Heart left ventricle (tissue), 13 donors: ENCODE data around the gene FUT8.

Source experiments
- POLR2A ChIP-seq, 2 donors: fragments of 450-650 bp; IDR thresholded peaks; one replicate each; pipeline ENCODE4 v1.6.1; 2017; ENCODE audit warnings: antibody characterized with exemption in 2 of 2, mild to moderate bottlenecking in 2 of 2, moderate library complexity in 2 of 2
- TF ChIP-seq, protein P1 (sequence below), 12 donors: fragments of 200-600 bp; sonication (generic) in 4 of 12; IDR thresholded peaks; one replicate each; pipeline versions ENCODE4 v1.5.0 to v1.8.0; 2018 to 2022; ENCODE audit warnings: antibody characterized with exemption in 12 of 12, mild to moderate bottlenecking in 5 of 12
- donor health status: ischemic (EF 13 %, LVEDD 7.1; RV severe dilation, severe dysfunction).
- donor health status: DM: no; HTN: yes; CAD: no.
- donor health status: DM: no; HTN: no; CAD: no.
- donor health status: ischemic (EF 25% LVEDD 6.9; RV normal size, moderate dysfunction).
- donor health status: ischemic (EF 25% LVEDD 5.7; RV mildly dilated, moderate dysfunction).
- donor health status: ischemic (EF 35%, LVEDD 5.7; RV mildly dilated, moderate dysfunction).
- donor health status: nonischemic (EF 11% LVEDD 7.7; RV severe dilation, severe dysfunction).
- donor health status: DM: yes; HTN: yes; CAD: no.
- donor health status: PGD.
- donor health status: ischemic (EF 29% LVEDD 5.4; RV normal size, mild dysfunction).
- donor health status: nonischemic (EF 23%, LVEDD 6.1; RV moderate dilation, normal function).

DNA sequence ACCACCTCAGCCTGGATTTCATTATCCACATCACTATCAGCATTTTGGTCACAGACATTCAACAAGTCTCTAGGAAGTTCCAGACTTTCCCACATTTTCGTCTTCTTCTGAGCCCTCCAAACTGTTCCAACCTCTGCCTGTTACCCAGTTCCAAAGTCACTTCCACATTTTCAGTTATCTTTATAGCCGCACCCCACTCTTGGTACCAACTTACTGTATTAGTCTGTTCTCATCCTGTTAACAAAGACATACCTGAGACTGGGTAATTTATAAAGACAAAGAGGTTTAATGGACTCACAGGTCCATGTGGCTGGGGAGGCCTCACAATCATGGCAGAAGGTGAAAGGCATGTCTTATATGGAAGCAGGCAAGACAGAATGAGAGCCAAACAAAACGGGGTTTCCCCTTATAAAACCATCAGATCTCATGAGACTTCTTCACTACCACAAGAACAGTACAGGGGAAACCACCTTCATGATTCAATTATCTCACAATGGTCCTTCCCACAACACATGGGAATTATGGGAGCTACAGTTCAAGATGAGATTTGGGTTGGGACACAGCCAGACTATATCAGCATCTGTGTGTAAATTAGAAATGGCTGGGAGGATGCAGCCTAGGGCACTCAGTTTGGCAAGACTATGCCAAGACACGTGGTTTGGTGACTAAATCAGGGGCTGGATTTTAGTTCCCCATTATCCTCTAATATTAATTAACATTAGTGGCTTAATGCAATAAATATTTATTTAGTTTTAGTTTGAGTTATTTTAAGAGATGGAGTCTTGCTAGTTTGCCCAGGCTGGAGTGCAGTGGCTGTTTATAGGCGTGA is 16.2 kb upstream of the FUT8 start:
- TF ChIP-seq, protein P1, sequence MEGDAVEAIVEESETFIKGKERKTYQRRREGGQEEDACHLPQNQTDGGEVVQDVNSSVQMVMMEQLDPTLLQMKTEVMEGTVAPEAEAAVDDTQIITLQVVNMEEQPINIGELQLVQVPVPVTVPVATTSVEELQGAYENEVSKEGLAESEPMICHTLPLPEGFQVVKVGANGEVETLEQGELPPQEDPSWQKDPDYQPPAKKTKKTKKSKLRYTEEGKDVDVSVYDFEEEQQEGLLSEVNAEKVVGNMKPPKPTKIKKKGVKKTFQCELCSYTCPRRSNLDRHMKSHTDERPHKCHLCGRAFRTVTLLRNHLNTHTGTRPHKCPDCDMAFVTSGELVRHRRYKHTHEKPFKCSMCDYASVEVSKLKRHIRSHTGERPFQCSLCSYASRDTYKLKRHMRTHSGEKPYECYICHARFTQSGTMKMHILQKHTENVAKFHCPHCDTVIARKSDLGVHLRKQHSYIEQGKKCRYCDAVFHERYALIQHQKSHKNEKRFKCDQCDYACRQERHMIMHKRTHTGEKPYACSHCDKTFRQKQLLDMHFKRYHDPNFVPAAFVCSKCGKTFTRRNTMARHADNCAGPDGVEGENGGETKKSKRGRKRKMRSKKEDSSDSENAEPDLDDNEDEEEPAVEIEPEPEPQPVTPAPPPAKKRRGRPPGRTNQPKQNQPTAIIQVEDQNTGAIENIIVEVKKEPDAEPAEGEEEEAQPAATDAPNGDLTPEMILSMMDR (IDR thresholded peaks at IDR 0.05) = no peak
- no peak for TF ChIP-seq POLR2A (IDR thresholded peaks at IDR 0.05)
